Astrocyte of the cerebellum (primary cell): ENCODE measurements around the gene USP17L18.
"Not testable (repeated sequence)": the region's sequence is repeated elsewhere in the genome, so short reads cannot be mapped to it uniquely, and the experiment has no call there.

Source experiments
- DNase-seq: peaks from one replicate; pipeline ENCODE4 v3.0.0-alpha.2; 2011; ENCODE audit warnings: low read depth
- H3K4me3 ChIP-seq: 2 replicates; pipeline ENCODE4 v1.5.1; 2011; ENCODE audit warnings: mild to moderate bottlenecking, low read depth, low read length, moderate library complexity
- in situ Hi-C: cut with HindIII; loops from 2 replicates; pipeline ENCODE4 v1.10.0; 2017; ENCODE audit warnings: low sequenced_read_pairs

The USP17L18 gene

GRCh38 chr4:9247953-9248680, at the start of gene USP17L18:
TSS of gene USP17L18 (plus strand) at chr4:9248630. CDS start at chr4:9248630, 0 bp downstream.
- DNase-seq, in situ Hi-C loops: not testable (repeated sequence)

GRCh38 chr4:9210357-9210756, 38.1 kb upstream of the USP17L18 start, which contains the start of gene USP17L10:
TSS of gene USP17L10 (plus strand) at chr4:9210657. CDS start at chr4:9210657, 0 bp downstream.
- DNase-seq, H3K4me3 ChIP-seq, in situ Hi-C loops: not testable (repeated sequence)

More at GRCh38 chr4:9247953-9248680, at the start of gene USP17L18:
- not testable (repeated sequence) for H3K4me3 ChIP-seq

GRCh38 chr4:9214701-9215100, 33.7 kb upstream of the USP17L18 start:
- DNase-seq, result not testable (repeated sequence)

GRCh38 chr4:9215105-9215504, 33.3 kb upstream of the USP17L18 start, which contains the start of gene USP17L11:
TSS of gene USP17L11 (plus strand) at chr4:9215405. CDS start at chr4:9215405, 0 bp downstream.
- DNase-seq, in situ Hi-C loops, H3K4me3 ChIP-seq: not testable (repeated sequence)

More at GRCh38 chr4:9214701-9215100, 33.7 kb upstream of the USP17L18 start:
- in situ Hi-C loops, H3K4me3 ChIP-seq: not testable (repeated sequence)

GRCh38 chr4:9219852-9220251, 28.6 kb upstream of the USP17L18 start, which contains the start of gene USP17L12:
TSS of gene USP17L12 (plus strand) at chr4:9220152. CDS start at chr4:9220152, 0 bp downstream.
- H3K4me3 ChIP-seq, DNase-seq, in situ Hi-C loops: not testable (repeated sequence)

- DNase-seq, in situ Hi-C loops, H3K4me3 ChIP-seq: not testable (repeated sequence)
Measured at GRCh38 chr4:9224596-9224995, 23.8 kb upstream of the USP17L18 start, which contains the start of gene USP17L13. TSS of gene USP17L13 (plus strand) at chr4:9224896. CDS start at chr4:9224896, 0 bp downstream.

- DNase-seq, H3K4me3 ChIP-seq, in situ Hi-C loops: not testable (repeated sequence)
Measured at GRCh38 chr4:9230249-9230648, 18.2 kb upstream of the USP17L18 start.

- in situ Hi-C loops, H3K4me3 ChIP-seq, DNase-seq: not testable (repeated sequence)
Measured at GRCh38 chr4:9234085-9234484, 14.3 kb upstream of the USP17L18 start, which contains the start of gene USP17L15. TSS of gene USP17L15 (plus strand) at chr4:9234385. CDS start at chr4:9234385, 0 bp downstream.

- H3K4me3 ChIP-seq, in situ Hi-C loops, DNase-seq: not testable (repeated sequence)
Measured at GRCh38 chr4:9238461-9238860, 10.0 kb upstream of the USP17L18 start.

GRCh38 chr4:9243579-9243978, 4.9 kb upstream of the USP17L18 start, which contains the start of gene USP17L17:
TSS of gene USP17L17 (plus strand) at chr4:9243879. CDS start at chr4:9243879, 0 bp downstream.
- in situ Hi-C loops, DNase-seq, H3K4me3 ChIP-seq: not testable (repeated sequence)

GRCh38 chr4:9253078-9253477, 4.6 kb downstream of the USP17L18 start, which contains the start of gene USP17L19:
TSS of gene USP17L19 (plus strand) at chr4:9253378. CDS start at chr4:9253378, 0 bp downstream.
- DNase-seq, H3K4me3 ChIP-seq, in situ Hi-C loops: not testable (repeated sequence)

GRCh38 chr4:9257824-9258223, 9.4 kb downstream of the USP17L18 start, which contains the start of gene USP17L20:
TSS of gene USP17L20 (plus strand) at chr4:9258124. CDS start at chr4:9258124, 0 bp downstream.
- H3K4me3 ChIP-seq, DNase-seq, in situ Hi-C loops: not testable (repeated sequence)

GRCh38 chr4:9262572-9262971, 14.1 kb downstream of the USP17L18 start, which contains the start of gene USP17L21:
TSS of gene USP17L21 (plus strand) at chr4:9262872. CDS start at chr4:9262872, 0 bp downstream.
- H3K4me3 ChIP-seq, DNase-seq, in situ Hi-C loops: not testable (repeated sequence)

- in situ Hi-C loops, H3K4me3 ChIP-seq: not testable (repeated sequence)
Measured at GRCh38 chr4:9267319-9267718, 18.9 kb downstream of the USP17L18 start, which contains the start of gene USP17L22. TSS of gene USP17L22 (plus strand) at chr4:9267619. CDS start at chr4:9267619, 0 bp downstream.

GRCh38 chr4:9271719-9272118, 23.3 kb downstream of the USP17L18 start:
- H3K4me3 ChIP-seq, in situ Hi-C loops, DNase-seq: not testable (repeated sequence)

More at GRCh38 chr4:9267319-9267718, 18.9 kb downstream of the USP17L18 start, which contains the start of gene USP17L22:
- not testable (repeated sequence) for DNase-seq
